Airway epithelial cell (primary cell): ENCODE measurements around the gene TAS2R19. TPM values are rescaled to one million over a fixed set of nuclear protein-coding genes. Genes with fewer than 3 reads are reported as not detected.

Experiments
- total RNA-seq: library from RNA; depleted of rRNA; stranded (reverse); fragments of >200 nt; gene quantifications from 2 replicates; pipeline ENCODE4 v1.2.3, GENCODE V29; 2015

Gene TAS2R19, protein sequence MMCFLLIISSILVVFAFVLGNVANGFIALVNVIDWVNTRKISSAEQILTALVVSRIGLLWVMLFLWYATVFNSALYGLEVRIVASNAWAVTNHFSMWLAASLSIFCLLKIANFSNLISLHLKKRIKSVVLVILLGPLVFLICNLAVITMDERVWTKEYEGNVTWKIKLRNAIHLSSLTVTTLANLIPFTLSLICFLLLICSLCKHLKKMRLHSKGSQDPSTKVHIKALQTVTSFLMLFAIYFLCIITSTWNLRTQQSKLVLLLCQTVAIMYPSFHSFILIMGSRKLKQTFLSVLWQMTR
- 0.65 TPM in 1 of 2 replicates, not detected in the other for total RNA-seq

DNA sequence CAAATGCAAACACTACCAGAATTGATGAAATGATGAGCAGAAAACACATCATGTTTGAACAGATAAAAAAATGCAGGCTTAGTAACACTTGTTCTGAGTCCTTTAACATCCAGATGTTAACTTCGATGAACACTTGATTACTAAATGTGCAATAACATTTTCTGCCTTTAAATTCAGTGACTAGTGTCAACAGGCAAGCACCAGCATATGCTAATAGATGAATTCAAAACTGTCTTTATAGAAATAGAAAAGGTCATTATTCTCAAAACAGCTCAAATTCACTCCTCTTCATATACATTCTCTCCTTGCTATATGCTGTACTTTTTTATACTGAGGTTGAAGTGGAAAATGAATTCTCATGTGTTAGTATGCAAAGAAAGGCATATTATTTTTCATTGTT lies at the start of gene TAS2R19:
TAS2R19 (minus strand) TSS at position 101 of the 400 bp plus-strand sequence; CDS start at position 52, 49 bp downstream.

DNA sequence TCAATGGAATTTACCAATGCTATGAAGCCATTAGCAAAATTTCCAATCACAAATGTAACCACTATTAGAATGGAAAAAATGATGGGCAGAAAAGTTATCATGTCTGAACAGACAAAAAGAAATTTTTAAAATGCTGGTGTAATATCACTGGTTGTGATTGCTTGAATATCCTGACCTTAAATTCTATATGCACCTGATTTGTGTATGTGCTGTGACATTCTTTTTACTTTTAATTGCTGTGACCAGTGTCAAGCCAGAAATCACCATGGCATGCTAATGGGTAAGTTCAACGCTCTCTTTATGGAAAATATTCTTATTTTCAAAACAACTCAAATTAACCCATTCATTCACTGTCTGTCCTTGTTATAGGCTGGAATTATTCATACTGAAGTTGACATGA lies 39.8 kb upstream of the TAS2R19 start, which contains the start of gene TAS2R46:
TAS2R46 (minus strand) TSS at position 101 of the 400 bp plus-strand sequence; CDS start at position 101, 0 bp downstream.

DNA sequence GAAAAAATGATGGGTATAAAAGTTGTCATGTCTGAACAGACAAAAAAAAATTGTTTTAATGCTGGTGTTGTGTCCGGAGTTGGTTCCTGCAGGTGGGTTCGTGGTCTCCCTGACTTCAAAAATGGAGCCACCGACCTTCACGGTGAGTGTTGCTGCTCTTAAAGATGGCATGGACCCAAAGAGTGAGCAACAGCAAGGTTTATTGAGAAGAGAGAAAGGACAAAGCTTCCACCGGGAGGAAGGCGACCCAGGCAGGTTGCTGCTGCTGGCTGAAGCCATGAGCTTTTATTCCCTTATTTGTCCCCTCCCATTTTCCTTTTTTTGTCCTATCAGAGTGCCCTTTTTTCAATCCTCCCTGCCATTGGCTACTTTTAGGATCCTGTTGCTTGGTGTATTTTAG lies 8.9 kb upstream of the TAS2R19 start, which contains the start of gene TAS2R31:
TAS2R31 (minus strand) TSS at position 101 of the 400 bp plus-strand sequence; CDS start at position 29, 72 bp downstream.

DNA sequence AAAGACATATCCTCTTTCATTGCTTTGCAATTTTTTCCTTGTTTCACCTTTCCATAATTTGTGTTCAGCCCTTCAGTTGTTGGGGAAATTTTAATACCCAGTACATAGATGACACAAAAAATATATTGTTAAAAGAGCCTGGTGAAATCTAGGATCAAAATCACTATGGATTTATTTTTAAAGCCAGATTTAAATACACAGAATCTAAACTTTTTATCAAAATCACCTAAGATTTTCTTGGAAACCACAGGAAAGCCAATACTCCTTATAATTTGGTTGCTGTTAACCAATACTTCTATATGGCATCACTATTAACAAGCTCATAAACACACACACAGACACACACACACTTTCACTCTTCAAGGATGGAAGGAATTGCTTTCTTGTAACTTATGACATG lies 24.2 kb downstream of the TAS2R19 start, which contains the start of gene TAS2R20:
TAS2R20 (minus strand) TSS at position 101 of the 400 bp plus-strand sequence. CDS start 429 bp downstream, outside the sequence.

DNA sequence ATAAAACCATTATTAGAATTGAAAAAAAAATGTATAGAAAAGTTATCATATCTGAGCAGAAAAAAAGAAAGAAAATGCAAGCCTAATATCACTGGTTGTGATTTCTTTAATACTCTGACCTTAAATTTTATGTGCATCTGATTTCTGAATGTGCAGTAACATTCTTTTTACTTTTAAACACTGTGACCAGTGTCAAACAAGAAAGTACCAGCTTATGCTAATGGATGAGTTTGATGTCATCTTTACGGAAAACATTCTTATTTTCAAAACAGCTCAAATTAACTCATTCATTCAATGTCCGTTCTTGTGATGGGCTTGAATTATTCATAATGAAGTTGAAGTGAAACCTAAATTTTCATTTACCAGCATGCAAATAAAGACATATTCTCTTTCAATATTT lies 35.6 kb downstream of the TAS2R19 start, which contains the start of gene TAS2R50:
TAS2R50 (minus strand) TSS at position 101 of the 400 bp plus-strand sequence; CDS start at position 49, 52 bp downstream.

Other genes starting within 250 kb of the TAS2R19 start
- gene TAS2R7, start 220.0 kb downstream of the TAS2R19 start, total RNA-seq, result not detected in 2 replicates
- gene TAS2R8, start 215.3 kb downstream of the TAS2R19 start, total RNA-seq, result not detected in 2 replicates
- gene TAS2R9, start 212.5 kb downstream of the TAS2R19 start, total RNA-seq, result not detected in 2 replicates
- gene TAS2R10, start 196.3 kb downstream of the TAS2R19 start, total RNA-seq, result 0.14 TPM in 1 of 2 replicates, not detected in the other
- 1.6 TPM in 1 of 2 replicates, not detected in the other for gene PRR4, start 173.1 kb downstream of the TAS2R19 start, total RNA-seq
- gene PRH1, start 138.4 kb downstream of the TAS2R19 start, total RNA-seq, result 1.5 and 2.4 TPM in 2 replicates
- 0.14 TPM in 1 of 2 replicates, not detected in the other for gene TAS2R13, start 113.1 kb downstream of the TAS2R19 start, total RNA-seq
- not detected in 2 replicates for gene PRH2, start 93.4 kb downstream of the TAS2R19 start, total RNA-seq
- gene TAS2R14, start 83.4 kb downstream of the TAS2R19 start, total RNA-seq, result 0.28 TPM in 1 of 2 replicates, not detected in the other
- 0.23 and 0.56 TPM in 2 replicates for gene TAS2R50, start 35.7 kb downstream of the TAS2R19 start, total RNA-seq
- gene TAS2R20, start 24.3 kb downstream of the TAS2R19 start, total RNA-seq, result 0.21 TPM in 1 of 2 replicates, not detected in the other
- 0.99 TPM in 1 of 2 replicates, not detected in the other for gene TAS2R31, start 8.8 kb upstream of the TAS2R19 start, total RNA-seq
- gene TAS2R46, start 39.7 kb upstream of the TAS2R19 start, total RNA-seq, result not detected in 2 replicates
- gene TAS2R43, start 69.7 kb upstream of the TAS2R19 start, total RNA-seq, result 0.28 TPM in 1 of 2 replicates, not detected in the other
- gene TAS2R30, start 112.0 kb upstream of the TAS2R19 start, total RNA-seq, result 0.56 TPM in 1 of 2 replicates, not detected in the other
- gene SMIM10L1, start 148.6 kb upstream of the TAS2R19 start, total RNA-seq, result 4.2 and 5.3 TPM in 2 replicates
- gene TAS2R42, start 164.3 kb upstream of the TAS2R19 start, total RNA-seq, result not detected in 2 replicates
- not detected in 2 replicates for gene PRB3, start 247.1 kb upstream of the TAS2R19 start, total RNA-seq